Activated T-helper 1 cell treated with anti-CD3 and anti-CD28 coated beads, Interleukin-12 subunit alpha, Interleukin-12 subunit beta, Interleukin-2, Interleukin-4 antibody, amounts not matched to agents 30 ng/mL and 10 ng/mL and 1 ng/mL, durations not matched to agents 14 hours and 24 hours and 36 hours (primary cell): ENCODE data around the gene RNASE13. TPM values are rescaled to one million over a fixed set of nuclear protein-coding genes. Genes with fewer than 3 reads are reported as not detected.

Experiments
- DNase-seq: peaks from one replicate; pipeline ENCODE4 v3.0.0; 2021; ENCODE audit warnings: low spot score
- H3K27ac Mint-ChIP-seq: one replicate; pipeline ENCODE4 v1.8.0; 2021; ENCODE audit warnings: mild to moderate bottlenecking, mixed read lengths
- H3K27me3 Mint-ChIP-seq: one replicate; pipeline ENCODE4 v1.8.0; 2022; ENCODE audit warnings: mild to moderate bottlenecking, moderate library complexity, mixed read lengths; ENCODE audit not compliant: insufficient read depth
- H3K36me3 Mint-ChIP-seq: one replicate; pipeline ENCODE4 v1.8.0; 2021; ENCODE audit warnings: low read depth, mixed read lengths
- H3K4me1 Mint-ChIP-seq: one replicate; pipeline ENCODE4 v1.8.0; 2021; ENCODE audit warnings: low read depth, mixed read lengths
- H3K4me3 Mint-ChIP-seq: one replicate; pipeline ENCODE4 v1.8.0; 2021; ENCODE audit warnings: mild to moderate bottlenecking, moderate library complexity, mixed read lengths
- H3K9me3 Mint-ChIP-seq: one replicate; pipeline ENCODE4 v1.8.0; 2021; ENCODE audit warnings: mixed read lengths
- intact Hi-C: fragments of 100-400 bp; cut with micrococcal nuclease; formaldehyde crosslinking; loops from one replicate; pipeline ENCODE4 v1.15.1; 2024
- total RNA-seq: library from RNA; stranded (reverse); gene quantifications from 2 replicates; pipeline ENCODE4 v1.2.3, GENCODE V29; 2022

The RNASE13 gene
- total RNA-seq, result not detected in 2 replicates

GRCh38 chr14:21034707-21035106, at the start of gene RNASE13:
RNASE13 (minus strand) TSS chr14:21034807; CDS start chr14:21034288, 519 bp downstream.
- Mint-ChIP-seq H3K4me1 (no peaks in the 10 kb centered on the region), H3K36me3 (no peaks in the 10 kb centered on the region), H3K4me3 (no peak within 1 kb of the TSS), H3K27me3 (peaks cover 21% of the 10 kb centered on the region), H3K9me3 (no peaks in the 10 kb centered on the region), H3K27ac (no peak within 1 kb of the TSS)
- intact Hi-C loops, result no loop called here
- no peak for DNase-seq

GRCh38 chr14:21084396-21084795, 49.8 kb upstream of the RNASE13 start:
- Mint-ChIP-seq H3K36me3 (no peaks in the 10 kb centered on the region), H3K4me3 (no peak overlapping the region), H3K27ac (no peak overlapping the region), H3K9me3 (no peaks in the 10 kb centered on the region), H3K4me1 (peaks cover 20% of the 10 kb centered on the region), H3K27me3 (no peaks in the 10 kb centered on the region)
- intact Hi-C loops, result no loop called here
- no peak for DNase-seq

GRCh38 chr14:21083565-21084325, 49.1 kb upstream of the RNASE13 start:
- no peak for DNase-seq
- no peak overlapping the region for H3K27ac Mint-ChIP-seq
- intact Hi-C loops, result no loop called here
- H3K36me3 Mint-ChIP-seq, result no peaks in the 10 kb centered on the region
- no peaks in the 10 kb centered on the region for H3K9me3 Mint-ChIP-seq
- no peaks in the 10 kb centered on the region for H3K27me3 Mint-ChIP-seq
- peaks cover 16% of the 10 kb centered on the region for H3K4me1 Mint-ChIP-seq
- H3K4me3 Mint-ChIP-seq, result no peak overlapping the region

- Mint-ChIP-seq H3K9me3 (no peaks in the 10 kb centered on the region), H3K4me3 (no peak overlapping the region), H3K27ac (no peak overlapping the region), H3K36me3 (no peaks in the 10 kb centered on the region), H3K4me1 (peaks cover 3% of the 10 kb centered on the region), H3K27me3 (peaks cover 2% of the 10 kb centered on the region)
- DNase-seq, result no peak
- intact Hi-C loops, result no loop called here
Measured at GRCh38 chr14:21081521-21082142, 47.0 kb upstream of the RNASE13 start.

- Mint-ChIP-seq H3K4me3 (no peak overlapping the region), H3K27me3 (peaks cover 6% of the 10 kb centered on the region), H3K9me3 (no peaks in the 10 kb centered on the region), H3K36me3 (no peaks in the 10 kb centered on the region), H3K27ac (no peak overlapping the region), H3K4me1 (no peaks in the 10 kb centered on the region)
- intact Hi-C loops, result no loop called here
- no peak for DNase-seq
Measured at GRCh38 chr14:21078726-21079125, 44.1 kb upstream of the RNASE13 start.

- no peak overlapping the region for H3K4me3 Mint-ChIP-seq
- no peaks in the 10 kb centered on the region for H3K36me3 Mint-ChIP-seq
- DNase-seq, result no peak
- H3K27me3 Mint-ChIP-seq, result peaks cover 10% of the 10 kb centered on the region
- no peak overlapping the region for H3K27ac Mint-ChIP-seq
- H3K9me3 Mint-ChIP-seq, result no peaks in the 10 kb centered on the region
- intact Hi-C loops, result no loop called here
- no peaks in the 10 kb centered on the region for H3K4me1 Mint-ChIP-seq
Measured at GRCh38 chr14:21078287-21078686, 43.7 kb upstream of the RNASE13 start.

- Mint-ChIP-seq H3K9me3 (no peaks in the 10 kb centered on the region), H3K36me3 (no peaks in the 10 kb centered on the region), H3K4me1 (no peaks in the 10 kb centered on the region), H3K27me3 (peaks cover 13% of the 10 kb centered on the region), H3K4me3 (no peak overlapping the region), H3K27ac (no peak overlapping the region)
- DNase-seq, result no peak
- intact Hi-C loops, result no loop called here
Measured at GRCh38 chr14:21077672-21078071, 43.1 kb upstream of the RNASE13 start.

GRCh38 chr14:21075719-21076437, 41.3 kb upstream of the RNASE13 start:
- Mint-ChIP-seq H3K27ac (no peak overlapping the region), H3K9me3 (no peaks in the 10 kb centered on the region), H3K4me3 (no peak overlapping the region), H3K4me1 (peaks cover 15% of the 10 kb centered on the region), H3K27me3 (peaks cover 28% of the 10 kb centered on the region), H3K36me3 (no peaks in the 10 kb centered on the region)
- no peak for DNase-seq
- intact Hi-C loops, result no loop called here

GRCh38 chr14:21074398-21075272, 40.0 kb upstream of the RNASE13 start:
- no peaks in the 10 kb centered on the region for H3K9me3 Mint-ChIP-seq
- no peak overlapping the region for H3K4me3 Mint-ChIP-seq
- intact Hi-C loops, result no loop called here
- peaks cover 18% of the 10 kb centered on the region for H3K4me1 Mint-ChIP-seq
- peaks cover 37% of the 10 kb centered on the region for H3K27me3 Mint-ChIP-seq
- no peaks in the 10 kb centered on the region for H3K36me3 Mint-ChIP-seq
- no peak overlapping the region for H3K27ac Mint-ChIP-seq
- no peak for DNase-seq

GRCh38 chr14:21073921-21074320, 39.3 kb upstream of the RNASE13 start:
- Mint-ChIP-seq H3K27me3 (peaks cover 44% of the 10 kb centered on the region), H3K4me1 (peaks cover 25% of the 10 kb centered on the region), H3K27ac (no peak overlapping the region), H3K36me3 (no peaks in the 10 kb centered on the region), H3K9me3 (no peaks in the 10 kb centered on the region), H3K4me3 (no peak overlapping the region)
- intact Hi-C loops, result no loop called here
- DNase-seq, result no peak

- Mint-ChIP-seq H3K27me3 (peaks cover 50% of the 10 kb centered on the region), H3K9me3 (no peaks in the 10 kb centered on the region), H3K4me1 (peaks cover 32% of the 10 kb centered on the region), H3K36me3 (no peaks in the 10 kb centered on the region), H3K27ac (no peak overlapping the region), H3K4me3 (no peak overlapping the region)
- no peak for DNase-seq
- intact Hi-C loops, result no loop called here
Measured at GRCh38 chr14:21072781-21073339, 38.3 kb upstream of the RNASE13 start.

- Mint-ChIP-seq H3K36me3 (no peaks in the 10 kb centered on the region), H3K27ac (no peak overlapping the region), H3K27me3 (peaks cover 57% of the 10 kb centered on the region), H3K4me1 (peaks cover 32% of the 10 kb centered on the region), H3K9me3 (no peaks in the 10 kb centered on the region), H3K4me3 (peak overlapping the region; percentile 57)
- DNase-seq, result no peak
- intact Hi-C loops, result no loop called here
Measured at GRCh38 chr14:21072031-21072473, 37.4 kb upstream of the RNASE13 start.
